ENCODE data around the gene KDM4C.
"Not testable (repeated sequence)": the region's sequence is repeated elsewhere in the genome, so short reads cannot be mapped to it uniquely, and the experiment has no call there.

KDM4C gene

DNA sequence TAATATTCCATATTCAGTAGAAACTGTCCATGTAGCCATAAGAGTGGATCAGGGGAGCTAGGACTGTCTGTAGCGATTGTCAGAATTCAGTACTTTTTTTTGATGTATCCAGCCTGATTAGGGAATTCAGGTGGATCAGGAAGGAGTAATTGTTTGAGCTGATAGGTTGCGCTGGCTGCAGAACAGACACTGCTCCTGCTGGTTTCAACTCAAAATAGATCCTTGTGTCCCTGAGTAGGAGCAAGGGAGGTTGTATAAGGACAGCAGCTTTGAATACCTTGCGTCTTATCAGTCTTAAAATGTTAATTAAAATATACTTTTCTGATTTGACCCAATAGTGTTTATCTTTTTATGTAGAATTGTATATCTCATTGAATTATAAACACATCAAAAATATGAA lies 229.6 kb downstream of the KDM4C start:
- no peak for FAIRE-seq

- no peak for FAIRE-seq
Observed at GRCh38 chr9:6991418-6991817, 233.6 kb downstream of the KDM4C start.

DNA sequence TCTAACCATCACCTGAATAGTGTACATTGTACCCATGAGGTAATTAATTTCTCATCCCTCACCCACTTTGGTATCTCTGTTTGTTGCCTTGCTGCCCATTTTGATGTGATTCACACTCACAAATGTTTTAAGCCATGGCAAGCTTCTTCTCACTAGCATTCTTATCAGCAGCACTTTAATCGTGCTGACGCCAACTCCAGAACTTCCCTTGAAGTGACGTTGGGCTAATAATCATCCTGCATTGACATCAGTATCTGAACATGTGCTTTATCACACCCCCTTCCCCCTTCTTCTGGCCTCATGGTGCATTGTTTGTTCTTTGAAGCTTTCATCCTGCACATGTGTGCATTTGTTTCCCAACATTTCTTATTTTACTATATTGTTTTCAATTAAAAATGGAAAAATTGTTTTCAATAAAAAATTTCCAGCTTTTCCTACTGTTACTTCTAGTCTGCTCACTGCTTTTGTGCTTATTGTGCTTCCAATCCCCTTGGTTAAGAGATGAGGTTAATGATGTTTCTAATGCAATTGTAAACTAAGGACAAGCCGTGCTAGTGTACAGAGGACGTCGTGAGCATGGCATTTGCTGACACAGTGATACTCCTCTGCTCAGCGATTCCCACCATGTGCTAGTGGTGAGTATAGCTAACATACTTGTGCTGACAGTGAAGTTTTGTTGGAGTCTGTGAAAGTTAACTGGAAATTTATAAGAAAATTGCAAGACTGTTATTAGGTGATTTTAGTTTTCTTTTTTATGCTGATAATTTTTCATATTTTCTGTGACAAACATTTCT lies 238.5 kb downstream of the KDM4C start:
- no peak for FAIRE-seq

DNA sequence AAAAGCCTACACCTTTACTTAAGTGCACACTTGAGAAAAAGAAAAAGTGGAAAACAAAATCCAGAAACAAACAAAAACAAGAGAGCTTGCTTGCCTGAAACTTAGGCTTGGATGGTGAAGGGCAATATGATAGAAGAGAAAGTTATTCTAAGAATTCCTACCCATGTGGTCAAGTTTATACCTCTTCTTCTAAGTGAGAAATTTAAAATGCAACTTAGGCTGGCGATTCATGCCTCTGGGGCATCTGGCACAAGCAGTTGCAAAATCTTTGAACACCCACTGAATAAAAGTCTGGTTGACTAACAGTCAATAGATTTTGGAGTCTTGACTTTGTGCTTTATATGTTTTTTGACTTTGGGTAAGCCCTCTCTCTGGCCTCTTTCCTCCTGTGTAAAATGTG lies 239.6 kb downstream of the KDM4C start:
- no peak for FAIRE-seq

GRCh38 chr9:6999794-7000193 lies 242.0 kb downstream of the KDM4C start:
- no peak for FAIRE-seq

DNA sequence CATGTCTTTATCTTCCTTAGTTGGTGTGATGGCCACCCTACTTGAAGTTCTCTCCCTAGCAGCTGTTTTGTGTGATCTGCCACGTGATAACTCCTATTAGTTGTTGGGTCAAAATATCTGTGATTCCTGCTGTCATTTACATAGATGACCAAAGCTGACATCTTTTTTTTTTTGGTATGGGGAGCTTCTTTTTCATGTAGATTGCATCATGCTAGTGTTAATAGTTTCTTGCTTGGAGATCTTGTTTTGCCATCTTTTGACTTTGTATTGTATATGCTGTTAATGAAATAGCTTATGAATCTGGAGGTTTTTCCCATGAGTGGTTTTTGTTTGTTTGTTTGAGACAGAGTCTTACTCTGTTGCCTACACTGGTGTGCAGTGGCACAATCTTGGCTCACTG lies 243.8 kb downstream of the KDM4C start:
- FAIRE-seq: no peak

GRCh38 chr9:7003861-7004260 lies 246.1 kb downstream of the KDM4C start:
- FAIRE-seq: no peak

- FAIRE-seq: no peak
Observed at GRCh38 chr9:7006417-7006816, 248.6 kb downstream of the KDM4C start.

- no peak for FAIRE-seq
Observed at GRCh38 chr9:7008411-7008810, 250.6 kb downstream of the KDM4C start.

- no peak for FAIRE-seq
Observed at GRCh38 chr9:7009065-7009464, 251.3 kb downstream of the KDM4C start.

DNA sequence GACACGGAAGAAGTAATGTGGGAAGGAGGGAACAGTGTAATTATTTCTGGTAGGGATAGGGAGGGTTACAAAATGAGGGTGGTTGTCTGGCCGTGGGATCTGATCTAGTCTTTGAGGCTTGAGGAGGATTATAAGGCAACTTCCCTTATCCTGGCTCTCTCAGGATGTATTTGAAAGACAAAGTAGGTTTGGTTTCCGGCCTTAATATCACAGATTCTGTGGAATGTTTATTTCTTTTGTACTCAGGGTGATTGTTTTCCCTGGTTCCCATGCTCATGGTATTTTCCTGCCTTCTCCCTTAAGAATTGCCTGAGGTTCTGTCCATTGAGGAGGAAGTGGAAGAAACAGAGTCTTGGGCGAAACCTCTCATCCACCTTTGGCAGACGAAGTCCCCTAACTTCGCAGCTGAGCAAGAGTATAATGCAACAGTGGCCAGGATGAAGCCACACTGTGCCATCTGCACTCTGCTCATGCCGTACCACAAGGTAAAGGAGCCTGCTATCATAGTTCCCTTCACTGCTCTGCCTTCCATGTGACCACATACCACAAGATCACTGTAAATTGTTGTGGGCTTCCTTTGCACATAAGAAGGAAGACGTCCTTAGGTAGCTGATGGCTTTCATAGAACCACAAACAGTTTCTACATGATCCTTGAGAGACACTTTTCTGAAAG lies 253.8 kb downstream of the KDM4C start:
- FAIRE-seq: no peak

- FAIRE-seq: no peak
Observed at GRCh38 chr9:7027996-7028395, 270.2 kb downstream of the KDM4C start.

- no peak for FAIRE-seq
Observed at GRCh38 chr9:7028591-7028990, 270.8 kb downstream of the KDM4C start.

DNA sequence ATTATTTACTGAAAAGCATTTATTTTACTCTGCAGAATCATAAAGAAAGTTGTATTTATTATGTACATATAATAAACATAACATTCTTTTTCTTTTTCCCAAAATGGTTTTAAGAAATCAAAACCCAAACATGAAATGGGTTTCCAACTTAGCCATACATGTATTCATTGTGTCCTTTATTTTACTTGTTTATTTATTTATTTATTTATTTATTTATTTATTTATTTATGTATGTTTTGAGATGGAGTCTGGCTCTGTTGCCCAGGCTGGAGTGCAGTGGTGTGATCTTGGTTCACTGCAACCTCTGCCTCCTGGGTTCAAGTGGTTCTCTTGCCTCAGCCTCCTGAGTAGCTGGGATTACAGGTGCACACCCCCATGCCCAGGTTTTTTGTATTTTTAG lies 273.2 kb downstream of the KDM4C start:
- FAIRE-seq: not testable (repeated sequence)

DNA sequence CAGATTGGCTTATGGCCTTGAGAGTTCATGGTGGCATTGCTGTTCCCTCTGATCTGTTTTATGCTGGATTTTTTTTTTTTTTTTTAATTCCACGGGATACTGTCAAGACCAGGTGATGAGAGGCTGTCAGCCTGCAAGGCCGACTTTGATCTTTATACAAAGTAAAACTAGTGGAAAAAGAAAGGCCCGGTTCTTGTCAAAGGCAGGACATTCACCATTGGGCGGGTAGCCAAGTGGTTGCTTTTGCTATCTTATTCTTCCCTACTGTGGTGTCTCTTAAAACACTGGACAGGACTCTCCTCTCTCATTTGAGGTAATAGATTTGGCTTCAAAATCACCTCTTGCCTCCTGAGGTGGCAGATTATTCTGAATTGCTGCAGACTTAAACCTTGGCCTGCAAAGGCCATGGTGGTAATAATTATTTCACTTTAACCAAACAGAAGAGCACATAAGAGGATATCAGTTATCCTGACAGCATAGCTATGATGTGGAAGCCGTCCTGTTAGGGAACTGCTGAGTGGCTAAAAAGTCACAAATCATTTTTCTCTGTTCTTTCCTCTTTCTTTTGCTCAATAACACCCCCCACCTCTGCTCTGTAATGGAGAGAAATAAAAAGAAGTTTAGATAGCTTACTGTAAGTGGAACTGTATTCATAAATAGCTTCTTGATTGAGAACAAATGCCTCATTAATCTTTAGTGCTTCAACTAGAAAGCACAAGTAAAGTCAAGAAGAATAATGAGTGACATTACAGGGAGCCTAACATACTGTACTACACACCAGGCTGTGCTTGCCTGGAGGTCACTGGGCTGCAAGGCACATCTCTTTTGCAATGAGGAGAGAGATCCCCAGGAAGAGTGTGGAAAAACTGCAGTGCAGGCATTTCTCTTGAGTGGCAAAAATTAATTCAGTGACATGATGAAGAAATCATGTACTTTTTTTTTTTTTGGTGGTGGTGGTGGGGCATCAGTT lies 275.6 kb downstream of the KDM4C start:
- FAIRE-seq: no peak

GRCh38 chr9:7037176-7037575 lies 279.4 kb downstream of the KDM4C start:
- FAIRE-seq: no peak

DNA sequence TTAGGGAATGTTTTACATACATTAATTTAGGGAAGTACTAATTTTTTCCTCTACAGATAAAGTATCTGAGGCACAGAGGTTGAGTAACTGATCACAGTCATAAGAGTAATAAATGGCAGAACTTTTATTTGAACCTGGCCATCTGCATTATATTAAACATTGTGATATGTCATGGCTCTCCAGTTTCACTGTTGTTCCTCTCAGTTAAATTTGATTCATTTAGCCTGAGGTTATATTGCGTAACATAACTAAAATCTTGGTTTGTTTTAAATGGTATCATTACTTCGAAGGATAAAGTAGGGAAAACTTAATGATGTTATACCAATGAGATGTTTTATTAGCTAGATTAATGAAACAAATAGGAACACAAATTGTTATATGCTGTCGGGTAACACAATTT lies 284.4 kb downstream of the KDM4C start:
- no peak for FAIRE-seq

DNA sequence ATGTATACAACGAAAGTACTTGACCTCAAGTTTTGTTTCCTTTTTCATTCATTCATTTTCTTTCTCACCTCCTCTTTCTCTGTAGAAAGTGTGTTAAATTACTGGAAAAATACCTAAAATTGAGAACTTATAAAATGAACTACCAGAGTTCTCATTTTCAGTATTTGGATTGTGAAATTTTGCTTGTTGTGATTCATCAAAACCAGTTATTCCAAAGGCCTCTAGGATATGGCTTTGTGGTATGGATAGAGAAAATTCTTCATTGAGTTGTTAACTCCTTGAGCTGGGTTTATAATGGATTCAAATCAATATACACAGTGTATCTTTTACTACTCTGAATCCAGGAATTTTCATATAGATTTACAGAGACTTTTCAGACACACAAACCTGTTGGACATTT lies 287.6 kb downstream of the KDM4C start:
- no peak for FAIRE-seq

GRCh38 chr9:7051711-7052110 lies 293.9 kb downstream of the KDM4C start:
- FAIRE-seq: no peak

DNA sequence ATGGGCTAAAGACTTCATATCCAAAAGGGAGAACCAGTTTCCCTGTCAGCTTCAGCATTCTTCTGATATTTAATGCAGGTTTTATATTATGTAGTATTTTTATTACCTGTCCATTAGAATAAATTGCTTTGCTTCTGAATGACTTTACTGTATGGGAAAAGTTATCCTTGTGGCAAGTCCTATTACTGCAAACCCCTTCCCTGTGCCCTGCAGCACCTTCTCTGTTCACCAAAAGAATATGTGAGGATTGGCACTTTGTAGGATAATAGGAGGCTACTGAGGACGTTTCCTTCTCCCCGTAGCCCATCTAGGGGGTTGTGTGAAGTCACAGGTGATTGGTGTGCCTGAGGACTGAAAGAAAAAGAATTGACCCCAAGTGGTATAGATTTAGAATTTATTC lies 296.1 kb downstream of the KDM4C start:
- FAIRE-seq: no peak

DNA sequence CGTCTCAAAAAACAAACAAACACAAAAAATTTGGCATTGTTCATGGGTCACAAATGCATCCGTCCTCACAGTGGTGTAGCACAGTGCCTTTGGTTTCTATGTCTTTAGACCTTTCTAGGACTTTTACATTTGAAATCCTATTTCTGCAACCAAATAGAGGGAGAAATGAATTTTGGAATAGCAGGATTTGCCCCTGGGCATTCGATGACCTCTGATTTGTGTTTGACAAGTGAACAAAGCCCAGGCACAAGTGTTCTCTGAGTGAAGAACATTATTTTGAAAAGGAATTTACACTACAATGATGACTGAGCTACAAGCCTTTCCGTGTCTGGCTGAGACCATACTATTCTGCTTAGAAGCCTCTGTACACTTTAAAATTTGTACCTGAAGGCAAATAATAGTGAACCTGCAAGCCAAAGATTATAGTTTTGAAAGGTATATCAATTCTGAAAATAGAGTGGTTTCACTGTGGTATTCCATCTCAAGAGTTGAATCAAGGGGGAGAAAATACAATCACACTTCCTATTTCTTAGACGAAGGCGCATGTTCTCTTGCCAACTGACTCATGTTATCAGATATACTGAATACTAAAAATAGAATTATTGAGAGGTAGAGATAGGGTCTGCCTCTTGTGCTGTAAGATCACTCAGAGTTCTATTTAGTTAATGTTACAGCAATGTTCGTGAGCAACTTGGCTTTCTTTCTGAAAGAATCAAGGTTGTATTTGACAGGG lies 297.6 kb downstream of the KDM4C start:
- FAIRE-seq: no peak

GRCh38 chr9:7056254-7056653 lies 298.5 kb downstream of the KDM4C start:
- no peak for FAIRE-seq

GRCh38 chr9:7058473-7058872 lies 300.7 kb downstream of the KDM4C start:
- FAIRE-seq: no peak

All from A204.1 (cell line).